ENCODE measurements around the gene DDT.

GRCh38 chr22:24008022-24008283 is 33.7 kb upstream of the DDT start:
- TF ChIP-seq CTCF (IDR thresholded peaks at IDR 0.05 in 8 of 11, conservative IDR thresholded peaks at IDR 0.05 in 3 of 11): no peak
- no peak for TF ChIP-seq POLR2A (IDR thresholded peaks at IDR 0.05)
- TF ChIP-seq POLR2AphosphoS5 (IDR thresholded peaks at IDR 0.05): no peak

Data from spleen (tissue), 7 donors.